NCI-H187 (cell line): ENCODE results near the gene TP63.
"Not testable (repeated sequence)": the region's sequence is repeated elsewhere in the genome, so short reads cannot be mapped to it uniquely, and the experiment has no call there.

Experiments used
- DNase-seq, 2 experiments: peaks; one replicate each; lab custom pipeline; 2025; lab: John Stamatoyannopoulos, UW

Gene TP63

GRCh38 chr3:189631373-189631408 is at the start of gene TP63:
Gene TP63, plus strand, starts transcription at chr3:189631389. Its CDS starts 127 bp downstream, at chr3:189631516.
- DNase-seq: no peak

GRCh38 chr3:189582179-189582578 is 49.0 kb upstream of the TP63 start:
- DNase-seq: no peak

- no peak for DNase-seq
Measured at GRCh38 chr3:189584645-189585044, 46.5 kb upstream of the TP63 start.

GRCh38 chr3:189586941-189587663 is 44.1 kb upstream of the TP63 start:
- DNase-seq: no peak

- no peak for DNase-seq
Measured at GRCh38 chr3:189587664-189588040, 43.5 kb upstream of the TP63 start.

GRCh38 chr3:189588070-189588469 is 43.1 kb upstream of the TP63 start:
- DNase-seq: no peak

- DNase-seq: no peak
Measured at GRCh38 chr3:189588475-189589178, 42.6 kb upstream of the TP63 start.

- no peak for DNase-seq
Measured at GRCh38 chr3:189589179-189589569, 42.0 kb upstream of the TP63 start.

- DNase-seq: peak in 1 of 2 experiments; percentile 6
Measured at GRCh38 chr3:189590223-189590622, 41.0 kb upstream of the TP63 start.

GRCh38 chr3:189593581-189593980 is 37.6 kb upstream of the TP63 start:
- DNase-seq: no peak

GRCh38 chr3:189596078-189596979 is 34.9 kb upstream of the TP63 start:
- not testable (repeated sequence) for DNase-seq

- no peak for DNase-seq
Measured at GRCh38 chr3:189597918-189598317, 33.3 kb upstream of the TP63 start.

- no peak for DNase-seq
Measured at GRCh38 chr3:189598530-189599225, 32.5 kb upstream of the TP63 start.

GRCh38 chr3:189602471-189602870 is 28.7 kb upstream of the TP63 start:
- DNase-seq: no peak

GRCh38 chr3:189605717-189606116 is 25.5 kb upstream of the TP63 start:
- DNase-seq: no peak

- DNase-seq: no peak
Measured at GRCh38 chr3:189606774-189607173, 24.4 kb upstream of the TP63 start.

GRCh38 chr3:189612641-189613040 is 18.5 kb upstream of the TP63 start:
- DNase-seq: not testable (repeated sequence)

- DNase-seq: no peak
Measured at GRCh38 chr3:189613122-189613521, 18.1 kb upstream of the TP63 start.

- DNase-seq: no peak
Measured at GRCh38 chr3:189621948-189622603, 9.1 kb upstream of the TP63 start.

GRCh38 chr3:189622629-189623028 is 8.6 kb upstream of the TP63 start:
- DNase-seq: no peak

- DNase-seq: no peak
Measured at GRCh38 chr3:189624130-189624529, 7.1 kb upstream of the TP63 start.

GRCh38 chr3:189625071-189625470 is 6.1 kb upstream of the TP63 start:
- no peak for DNase-seq
